Measurements from ENCODE around the gene TMBIM6.
"Not testable (repeated sequence)": the region's sequence is repeated elsewhere in the genome, so short reads cannot be mapped to it uniquely, and the experiment has no call there.

Gene TMBIM6

GRCh38 chr12:49730050-49730449, 11.3 kb upstream of the TMBIM6 start:
- no peak for DNase-seq (ENCODE audit: low read depth)

- no peak for DNase-seq (ENCODE audit: low read depth)
These were observed 10.7 kb upstream of the TMBIM6 start for GRCh38 chr12:49730568-49731101.

- no peak for DNase-seq (ENCODE audit: low read depth)
These were observed 7.9 kb upstream of the TMBIM6 start for GRCh38 chr12:49733219-49734017.

GRCh38 chr12:49734900-49735299, 6.5 kb upstream of the TMBIM6 start:
- DNase-seq (ENCODE audit: low read depth), result not testable (repeated sequence)

GRCh38 chr12:49738721-49739120, 2.6 kb upstream of the TMBIM6 start:
- not testable (repeated sequence) for DNase-seq (ENCODE audit: low read depth)

GRCh38 chr12:49740277-49740676, 1.1 kb upstream of the TMBIM6 start:
- not testable (repeated sequence) for DNase-seq (ENCODE audit: low read depth)

GRCh38 chr12:49741882-49742620, 694 bp downstream of the TMBIM6 start:
- DNase-seq (ENCODE audit: low read depth), result no peak

- DNase-seq (ENCODE audit: low read depth), result no peak
These were observed 3.1 kb downstream of the TMBIM6 start for GRCh38 chr12:49744363-49744885.

- no peak for DNase-seq (ENCODE audit: low read depth)
These were observed 6.9 kb downstream of the TMBIM6 start for GRCh38 chr12:49748306-49748705.

GRCh38 chr12:49748800-49749199, 7.4 kb downstream of the TMBIM6 start:
- DNase-seq (ENCODE audit: low read depth), result no peak

GRCh38 chr12:49750027-49750995, 9.0 kb downstream of the TMBIM6 start:
- DNase-seq (ENCODE audit: low read depth), result no peak

- no peak for DNase-seq (ENCODE audit: low read depth)
These were observed 9.6 kb downstream of the TMBIM6 start for GRCh38 chr12:49750996-49751393.

- DNase-seq (ENCODE audit: low read depth), result no peak
These were observed 20.5 kb downstream of the TMBIM6 start for GRCh38 chr12:49761677-49762467.

- no peak for DNase-seq (ENCODE audit: low read depth)
These were observed 21.1 kb downstream of the TMBIM6 start for GRCh38 chr12:49762468-49762847.

- DNase-seq (ENCODE audit: low read depth), result no peak
These were observed 21.7 kb downstream of the TMBIM6 start for GRCh38 chr12:49763006-49763591.

GRCh38 chr12:49764126-49764525, 22.8 kb downstream of the TMBIM6 start:
- no peak for DNase-seq (ENCODE audit: low read depth)

- DNase-seq (ENCODE audit: low read depth), result no peak
These were observed 24.7 kb downstream of the TMBIM6 start for GRCh38 chr12:49766115-49766455.

GRCh38 chr12:49767333-49767732, 26.0 kb downstream of the TMBIM6 start:
- DNase-seq (ENCODE audit: low read depth), result no peak

- not testable (repeated sequence) for DNase-seq (ENCODE audit: low read depth)
These were observed 31.7 kb downstream of the TMBIM6 start for GRCh38 chr12:49773102-49773501.

- DNase-seq (ENCODE audit: low read depth), result no peak
These were observed 35.1 kb downstream of the TMBIM6 start for GRCh38 chr12:49776413-49776812.

GRCh38 chr12:49776858-49777257, 35.5 kb downstream of the TMBIM6 start:
- no peak for DNase-seq (ENCODE audit: low read depth)

Data from non-pigmented ciliary epithelial cell (primary cell).